ENCODE measurements around the gene PIGU.

GRCh38 chr20:34560141-34560523 lies 116.8 kb downstream of the PIGU start:
- TF ChIP-seq CTCF (IDR thresholded peaks at IDR 0.05; ENCODE audit: extremely low read depth in 1 of 2, insufficient read depth in 1 of 2, low read depth in 1 of 2, low read length in 2 of 2) (no peak), POLR2A (IDR thresholded peaks at IDR 0.05; ENCODE audit: low read depth, low read length) (no peak)

Measured in endothelial cell of umbilical vein (primary cell).